ENCODE results near the gene RALB. TPM values are rescaled to one million over a fixed set of nuclear protein-coding genes. Genes with fewer than 3 reads are reported as not detected.

RALB gene
- total and polyA plus RNA-seq, 2 of the 4 experiments (the other 2 are of a cell fraction), result 53.6 to 54.7 TPM

- Histone ChIP-seq H2BK15ac (ENCODE audit: low read depth, low read length) (peak overlapping the region; percentile 33; the same call in 1 of the 3 replicates), H3K18ac (ENCODE audit: low read depth, low read length) (no peak overlapping the region), H3K27ac (ENCODE audit: insufficient read depth, low read length) (no peak overlapping the region), H3K9me3 (ENCODE audit: control insufficient read depth, insufficient read depth, low read length) (no peaks in the 10 kb centered on the region), H2BK5ac (ENCODE audit: low read depth, low read length, poor library complexity, severe bottlenecking) (no peak overlapping the region), H3K27me3 (ENCODE audit: control insufficient read depth, insufficient read depth, low read length) (peaks cover 10% of the 10 kb centered on the region), H2AK5ac (ENCODE audit: low read depth, low read length) (peak overlapping the region; percentile 15; the same call in 1 of the 2 replicates), H2AK9ac (replicated peaks; ENCODE audit: low read depth, low read length, poor library complexity) (peak overlapping the region; percentile 17), H4K8ac (ENCODE audit: low read depth in 2 of 2, low read length in 2 of 2) (peak overlapping the region in 1 of 2 experiments; percentile 66; a peak in 1 of 4 replicates), H3K4me2 (ENCODE audit: low read depth, low read length) (peak overlapping the region; percentile 92), H2BK20ac (ENCODE audit: low read depth, low read length) (peak overlapping the region; percentile 42), H4K5ac (ENCODE audit: low read depth, low read length) (no peak overlapping the region), H3K56ac (ENCODE audit: extremely low read depth, insufficient read depth, low read length) (no peak overlapping the region), H3K4ac (ENCODE audit: low read depth, low read length) (peak overlapping the region; percentile 57), H2BK120ac (ENCODE audit: low read depth, low read length) (peak overlapping the region; percentile 68; the same call in 1 of the 2 replicates), H3K36me3 (ENCODE audit: control insufficient read depth, insufficient read depth, low read length) (no peaks in the 10 kb centered on the region), H3K4me1 (ENCODE audit: control insufficient read depth, insufficient read depth, low read length) (no peaks in the 10 kb centered on the region; the same call in 1 of the 2 replicates), H4K91ac (ENCODE audit: insufficient read depth, low read depth, low read length) (peak overlapping the region; percentile 36; the same call in 1 of the 2 replicates), H3K23ac (ENCODE audit: low read depth, low read length) (peak overlapping the region; percentile 78), H3K9ac (ENCODE audit: low read depth, low read length) (peak overlapping the region; percentile 41), H3K4me3 (ENCODE audit: insufficient read depth, low read depth, low read length) (peak overlapping the region; percentile 44), H4K20me1 (ENCODE audit: insufficient read depth, low read length) (no peaks in the 10 kb centered on the region), H3K14ac (replicated peaks; ENCODE audit: low read depth, low read length) (peak overlapping the region; percentile 58), H3K9me1 (ENCODE audit: insufficient read depth, low read length) (no peaks in the 10 kb centered on the region), H2AFZ (replicated peaks; ENCODE audit: low read length, poor library complexity) (peak overlapping the region; percentile 94), H3K79me1 (ENCODE audit: low read depth in 1 of 2, low read length in 2 of 2) (no peaks in the 10 kb centered on the region)
- CTCF ChIA-PET, result interaction anchor here (0.6 to 2.0 kb wide), 25 partner anchors 9 to 371 kb away, joined by 3 to 8 read pairs (median 4); no protein-coding TSS in a partner anchor
- TF ChIP-seq SMC3 (IDR thresholded peaks at IDR 0.05; ENCODE audit: low read depth, low read length) (peak; percentile 84), CTCF (conservative IDR thresholded peaks at IDR 0.05; ENCODE audit: low read depth, low read length) (peak; percentile 92), POLR2A (IDR thresholded peaks at IDR 0.05; ENCODE audit: low read depth, low read length) (no peak; the same call in 1 of the 2 replicates), RAD21 (IDR thresholded peaks at IDR 0.05; ENCODE audit: low read length) (peak; percentile 86), MXI1 (IDR thresholded peaks at IDR 0.05; ENCODE audit: borderline replicate concordance, low read depth, low read length) (no peak), MAZ (IDR thresholded peaks at IDR 0.05; ENCODE audit: borderline replicate concordance, low read depth, low read length) (peak; percentile 55; the same call in 1 of the 2 replicates)
- dilution Hi-C loops (cut with HindIII; ENCODE audit: low sequenced_read_pairs, unreplicated experiment), result no loop called here
- ATAC-seq (ENCODE audit: low read depth), result peak; percentile 93
- intact Hi-C loops (cut with micrococcal nuclease), result loop anchor here (1.0 to 2.0 kb wide), 6 partner anchors 60 to 611 kb away; no protein-coding TSS in a partner anchor
- no TSS peak for BruUV-seq (replicated peaks)
- in situ Hi-C loops (cut with MboI; ENCODE audit: low sequenced_read_pairs), result no loop called here
- DNase-seq, result peak; percentile 82
- POLR2A ChIA-PET (ENCODE audit: unreplicated experiment), result no interaction called here
- WGBS, 2 experiments (ENCODE audit: extremely low coverage in 2 of 2, insufficient read length in 1 of 2), result 2% methylated on average over 12 of the region's 38 CpGs; no CpG with 5 or more reads in 1 of the 2 experiments
Observed at GRCh38 chr2:120312860-120313694, 60.4 kb downstream of the RALB start.
